Measurements from ENCODE around the gene KATNAL1.

- TF ChIP-seq GATA2 (IDR thresholded peaks at IDR 0.05; ENCODE audit: low read depth, low read length): no peak
- TF ChIP-seq GATA3 (IDR thresholded peaks at IDR 0.05; ENCODE audit: low read depth, low read length): no peak
Measured at GRCh38 chr13:30323524-30323923, 16.2 kb upstream of the KATNAL1 start.
